Endothelial cell of umbilical vein (primary cell): Measurements from ENCODE around the gene USP6NL. TPM values are rescaled to one million over a fixed set of nuclear protein-coding genes. Genes with fewer than 3 reads are reported as not detected.

ENCODE experiments used
- BruUV-seq: library from RNA; stranded (reverse); fragments of 400-500 nt; replicated peaks from 2 replicates; lab custom pipeline; 2021; lab: Mats Ljungman, UMichigan
- CTCF ChIA-PET: fragments of 300-600, 350-600 bp; sonication (Branson Sonifier 250); formaldehyde crosslinking; loops from one replicate; lab custom pipeline; 2021; ENCODE audit warnings: antibody characterized with exemption, inconsistent platforms; lab: Charles Lee
- POLR2A ChIA-PET: fragments of 300-600, 350-600 bp; sonication (Branson Sonifier 250); formaldehyde crosslinking; loops from one replicate; lab custom pipeline; 2021; ENCODE audit warnings: antibody characterized with exemption, inconsistent platforms; lab: Charles Lee
- DNase-seq: peaks from one replicate; pipeline ENCODE4 v3.0.0-alpha.2; 2011; ENCODE audit warnings: low read depth, low spot score
- FAIRE-seq: peaks from 2 replicates; lab custom pipeline; 2011; peaks lifted over from hg19 to GRCh38; lab: Jason Lieb, UNC
- H2AFZ ChIP-seq: 2 replicates; pipeline ENCODE4 v1.6.0; 2012; ENCODE audit warnings: low read depth, low read length, control low read depth, inconsistent platforms
- H3K27ac ChIP-seq: 2 replicates; pipeline ENCODE4 v1.5.1; 2011; ENCODE audit warnings: low read depth, mild to moderate bottlenecking, control low read depth, low read length, moderate library complexity; ENCODE audit not compliant: insufficient read depth
- H3K27me3 ChIP-seq, 2 experiments: 2 replicates each; pipeline versions ENCODE4 v1.6.0 to v1.6.1; 2011; ENCODE audit warnings: low read length in 2 of 2, mixed read lengths in 1 of 2; ENCODE audit not compliant: control insufficient read depth in 2 of 2, insufficient read depth in 2 of 2
- H3K36me3 ChIP-seq, 2 experiments: 2 replicates in 1 of 2; 3 replicates in 1 of 2; pipeline ENCODE4 v1.5.1; 2011; ENCODE audit warnings: low read length in 2 of 2, mild to moderate bottlenecking in 1 of 2, moderate library complexity in 1 of 2; ENCODE audit not compliant: control insufficient read depth in 2 of 2, insufficient read depth in 2 of 2; ENCODE audit errors: extremely low read depth in 1 of 2
- H3K4me1 ChIP-seq: 3 replicates; pipeline ENCODE4 v1.5.1; 2011; ENCODE audit warnings: mild to moderate bottlenecking, low read length; ENCODE audit not compliant: control insufficient read depth, insufficient read depth; ENCODE audit errors: extremely low read depth
- H3K4me2 ChIP-seq: 2 replicates; pipeline ENCODE4 v1.6.1; 2011; ENCODE audit warnings: low read length, control low read depth, mixed read lengths; ENCODE audit not compliant: insufficient read depth
- H3K4me3 ChIP-seq, 3 experiments: fragments of 200-600 bp in 1 of 3; sonication (generic), shearing (Covaris generic) in 1 of 3; replicated peaks in 1 of 3; 2 replicates each; pipeline ENCODE4 v1.5.1; 2011 to 2016; ENCODE audit warnings: control low read depth in 3 of 3, low read length in 3 of 3, mild to moderate bottlenecking in 2 of 3, inconsistent platforms in 1 of 3, low read depth in 1 of 3, moderate library complexity in 1 of 3; ENCODE audit not compliant: insufficient read depth in 1 of 3
- H3K79me2 ChIP-seq: 2 replicates; pipeline ENCODE4 v1.6.0; 2012; ENCODE audit warnings: low read length, inconsistent platforms; ENCODE audit not compliant: control insufficient read depth, insufficient read depth
- H3K9ac ChIP-seq: replicated peaks from 2 replicates; pipeline ENCODE3; 2011; ENCODE audit warnings: low read length, control low read depth; ENCODE audit not compliant: insufficient read depth; ENCODE audit errors: extremely low read depth
- H3K9me1 ChIP-seq: replicated peaks from 3 replicates; pipeline ENCODE4 v1.6.0; 2011; ENCODE audit warnings: mild to moderate bottlenecking, low read length; ENCODE audit not compliant: control insufficient read depth, insufficient read depth; ENCODE audit errors: extremely low read depth
- H3K9me3 ChIP-seq: replicated peaks from 2 replicates; pipeline ENCODE4 v1.5.1; 2012; ENCODE audit warnings: low read length, inconsistent platforms; ENCODE audit not compliant: control insufficient read depth, insufficient read depth
- H4K20me1 ChIP-seq: replicated peaks from 2 replicates; pipeline ENCODE3; 2011; ENCODE audit warnings: mild to moderate bottlenecking, low read length; ENCODE audit not compliant: control insufficient read depth, insufficient read depth; ENCODE audit errors: extremely low read depth
- CTCF ChIP-seq, 2 donors: IDR thresholded peaks; 1 replicate in 1 of 2; 2 replicates in 1 of 2; pipeline ENCODE4 v1.5.1; 2011; ENCODE audit warnings: low read length in 2 of 2, mild to moderate bottlenecking in 2 of 2, moderate library complexity in 2 of 2, control low read depth in 1 of 2, inconsistent platforms in 1 of 2, low read depth in 1 of 2; ENCODE audit not compliant: insufficient read depth in 1 of 2; ENCODE audit errors: extremely low read depth in 1 of 2
- EZH2 ChIP-seq: IDR thresholded peaks from 2 replicates; pipeline ENCODE4 v1.6.1; 2012; ENCODE audit warnings: borderline replicate concordance, low read depth, mild to moderate bottlenecking, moderate library complexity, low read length, inconsistent platforms; ENCODE audit not compliant: severe bottlenecking
- FOS ChIP-seq: IDR thresholded peaks from 2 replicates; pipeline ENCODE4 v1.6.1; 2011; ENCODE audit warnings: mild to moderate bottlenecking, low read length, moderate library complexity, borderline replicate concordance; ENCODE audit not compliant: insufficient read depth
- GATA2 ChIP-seq: IDR thresholded peaks from 2 replicates; pipeline ENCODE4 v1.7.0; 2011; ENCODE audit warnings: low read depth, mild to moderate bottlenecking, moderate library complexity, mixed read lengths, low read length; ENCODE audit not compliant: insufficient read length, insufficient read depth
- JUN ChIP-seq: IDR thresholded peaks from 2 replicates; pipeline ENCODE4 v1.6.1; 2011; ENCODE audit warnings: borderline replicate concordance, low read depth; ENCODE audit not compliant: insufficient read length, insufficient read depth
- MAX ChIP-seq: IDR thresholded peaks from 2 replicates; pipeline ENCODE4 v1.6.1; 2011; ENCODE audit not compliant: insufficient read depth, insufficient read length
- MYC ChIP-seq: IDR thresholded peaks from one replicate; pipeline ENCODE4 v1.6.1; 2011; ENCODE audit warnings: mild to moderate bottlenecking, low read depth, low read length
- POLR2A ChIP-seq: IDR thresholded peaks from 2 replicates; pipeline ENCODE4 v1.6.1; 2012; ENCODE audit warnings: low read depth, mild to moderate bottlenecking, control low read depth, low read length
- POLR2AphosphoS5 ChIP-seq: IDR thresholded peaks from 2 replicates; pipeline ENCODE4 v1.6.1; 2012; ENCODE audit warnings: low read depth, mild to moderate bottlenecking, control low read depth, low read length, moderate library complexity; ENCODE audit not compliant: insufficient read depth
- dilution Hi-C: fragments of 300-500 bp; cut with MboI; formaldehyde crosslinking; loops from one replicate; pipeline ENCODE4 v1.15.0; 2019; ENCODE audit warnings: low sequenced_read_pairs; ENCODE audit not compliant: extremely low pct_ligation_motif_present
- intact Hi-C: fragments of 100-400 bp; cut with micrococcal nuclease; formaldehyde crosslinking; loops from one replicate; pipeline ENCODE4 v1.10.0; 2022
- polyA plus RNA-seq, 4 experiments: library from polyadenylated mRNA; depleted of rRNA in 3 of 4; stranded (reverse) in 3 of 4; unstranded in 1 of 4; fragments of >200 nt; gene quantifications; 2 replicates each; pipeline versions ENCODE4 v1.2.1 to v1.2.3, GENCODE V29; 2011 to 2012; ENCODE audit warnings: missing spikeins in 1 of 4
- total RNA-seq: library from RNA; stranded (reverse); gene quantifications from 2 replicates; pipeline ENCODE4 v1.2.3, GENCODE V29; 2021

Gene USP6NL
- total and polyA plus RNA-seq, 2 donors (not counting 3 experiments of a cell fraction or from before 2014, with no cell fraction given) = 13.5 to 29.2 TPM

GRCh38 chr10:11563936-11564335 lies 47.5 kb downstream of the USP6NL start:
- dilution Hi-C loops = no loop called here
- Histone ChIP-seq H2AFZ (no peak overlapping the region), H3K4me1 (no peaks in the 10 kb centered on the region), H4K20me1 (peaks cover 10% of the 10 kb centered on the region), H3K36me3 (no peaks in the 10 kb centered on the region), H3K4me2 (no peak overlapping the region), H3K4me3 (no peak overlapping the region), H3K9me1 (no peaks in the 10 kb centered on the region), H3K9ac (no peak overlapping the region), H3K27me3 (no peaks in the 10 kb centered on the region), H3K9me3 (no peaks in the 10 kb centered on the region), H3K79me2 (peaks cover 51% of the 10 kb centered on the region), H3K27ac (no peak overlapping the region)
- ChIA-PET CTCF (interaction anchor here (1.0 kb wide), 1 partner anchor 161 kb away, joined by 3 read pairs; no protein-coding TSS in a partner anchor), POLR2A (interaction anchor here (0.6 kb wide), 2 partner anchors 10 to 52 kb away, joined by 4 to 5 read pairs; no protein-coding TSS in a partner anchor)
- FAIRE-seq (no peak), DNase-seq (peak; percentile 44)
- no TSS peak for BruUV-seq
- TF ChIP-seq JUN (no peak), GATA2 (no peak), POLR2A (no peak), FOS (no peak), MAX (no peak), POLR2AphosphoS5 (no peak), MYC (no peak), EZH2 (no peak), CTCF (IDR thresholded peaks at IDR 0.05; ENCODE audit: extremely low read depth in 1 of 2, insufficient read depth in 1 of 2, low read depth in 1 of 2, low read length in 2 of 2) (no peak)
- intact Hi-C loops = no loop called here
